Activated CD4-positive, alpha-beta T cell treated with anti-CD3 and anti-CD28 coated beads, Interleukin-2, Interleukin-4, amounts not matched to agents 100 ng/mL and 50 ng/mL, durations not matched to agents 16 hours and 8 hours (primary cell): ENCODE data around the gene CREBRF.
"Not testable (repeated sequence)": the region's sequence is repeated elsewhere in the genome, so short reads cannot be mapped to it uniquely, and the experiment has no call there.

Experiments used
- DNase-seq: peaks from one replicate; pipeline ENCODE4 v3.0.0-alpha.2; 2020; ENCODE audit warnings: low spot score

CREBRF gene

DNA sequence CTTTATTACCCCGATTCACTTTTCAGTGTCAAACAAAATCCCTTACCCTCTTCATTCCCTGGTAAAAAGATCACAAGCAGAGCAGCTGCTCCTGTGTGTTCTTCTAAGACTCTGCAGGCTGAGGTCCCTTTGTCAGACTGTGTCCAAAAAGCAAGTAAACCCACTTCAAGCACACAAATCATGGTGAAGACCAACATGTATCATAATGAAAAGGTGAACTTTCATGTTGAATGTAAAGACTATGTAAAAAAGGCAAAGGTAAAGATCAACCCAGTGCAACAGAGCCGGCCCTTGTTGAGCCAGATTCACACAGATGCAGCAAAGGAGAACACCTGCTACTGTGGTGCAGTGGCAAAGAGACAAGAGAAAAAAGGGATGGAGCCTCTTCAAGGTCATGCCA lies 34.5 kb downstream of the CREBRF start:
- DNase-seq, result no peak

DNA sequence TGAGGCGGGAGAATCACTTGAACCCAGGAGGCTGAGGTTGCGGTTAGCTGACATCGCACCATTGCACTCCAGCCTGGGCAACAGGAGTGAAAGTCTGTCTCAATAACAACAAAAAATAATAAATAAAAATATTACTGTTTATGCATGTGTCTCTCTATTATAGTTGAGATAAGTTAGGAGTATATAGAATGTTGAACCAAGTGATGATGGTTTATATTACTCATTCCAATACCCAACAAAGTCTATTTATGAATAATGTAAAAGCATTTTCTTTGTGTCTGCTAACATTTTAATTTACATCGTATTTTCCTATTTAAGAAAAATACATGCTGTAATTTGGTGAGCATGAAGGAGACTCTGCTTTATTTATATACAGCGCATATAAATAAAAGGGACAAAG lies 35.8 kb downstream of the CREBRF start:
- DNase-seq, result no peak

GRCh38 chr5:173093606-173094005 lies 37.5 kb downstream of the CREBRF start:
- DNase-seq, result no peak

- DNase-seq, result no peak
Measured at GRCh38 chr5:173094012-173094661, 38.0 kb downstream of the CREBRF start.

DNA sequence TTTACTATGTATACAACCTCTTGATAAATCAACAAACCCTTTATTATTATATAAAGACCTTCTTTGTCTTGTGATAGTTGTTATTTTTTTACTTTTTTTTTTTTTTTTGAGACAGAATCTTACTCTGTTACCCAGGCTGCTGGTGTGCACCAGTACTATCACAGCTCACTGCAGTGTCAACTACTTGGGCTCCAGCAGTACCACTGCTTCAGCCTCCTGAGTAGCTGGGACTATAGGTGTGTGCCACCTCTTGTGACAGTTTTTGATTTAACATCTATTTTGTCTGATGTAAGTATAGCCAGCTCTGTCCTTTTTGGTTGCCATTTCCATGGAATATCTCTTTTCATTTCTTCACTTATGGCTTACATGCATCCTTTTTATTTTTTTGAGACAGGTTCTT lies 42.6 kb downstream of the CREBRF start:
- DNase-seq, result no peak

- DNase-seq, result no peak
Measured at GRCh38 chr5:173099461-173099860, 43.3 kb downstream of the CREBRF start.

- DNase-seq, result no peak
Measured at GRCh38 chr5:173101245-173101644, 45.1 kb downstream of the CREBRF start.

- no peak for DNase-seq
Measured at GRCh38 chr5:173103411-173103810, 47.3 kb downstream of the CREBRF start.

- no peak for DNase-seq
Measured at GRCh38 chr5:173108914-173109313, 52.8 kb downstream of the CREBRF start.

DNA sequence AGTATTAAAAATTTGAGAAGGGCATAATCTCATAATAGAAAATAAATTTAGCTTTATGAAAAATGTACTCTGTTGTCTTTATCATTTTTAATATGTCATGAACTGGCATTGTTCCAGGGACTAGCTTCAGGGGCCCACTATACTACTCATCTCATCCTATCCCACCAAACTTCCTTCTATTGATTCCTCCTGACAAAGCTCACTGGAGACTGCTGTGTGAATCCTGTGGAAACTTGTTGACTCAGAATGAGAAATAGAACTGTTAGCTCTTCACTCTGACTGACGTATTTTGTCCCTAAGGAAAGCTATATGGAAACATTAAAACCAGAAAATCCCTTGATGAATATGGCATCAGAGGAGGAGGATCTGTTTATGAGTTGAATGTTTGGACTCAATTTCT lies 58.4 kb downstream of the CREBRF start:
- DNase-seq, result no peak

DNA sequence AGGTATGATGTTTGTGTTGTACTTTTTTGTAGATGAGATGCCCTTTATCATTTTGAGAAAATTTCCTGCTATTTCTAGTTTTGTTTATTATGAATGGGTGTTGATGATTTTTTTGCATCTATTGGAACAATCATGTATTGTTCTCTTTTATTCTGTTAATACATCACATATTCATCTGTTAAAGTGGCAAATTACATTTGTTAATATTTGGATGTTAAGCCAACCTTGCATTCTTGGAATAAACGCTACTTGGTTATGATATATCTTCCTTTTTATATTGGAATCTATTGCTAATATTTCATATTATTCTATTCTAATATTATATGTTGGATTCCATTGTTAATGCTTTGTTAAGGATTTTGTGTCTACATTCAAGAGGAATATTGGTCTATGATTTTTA lies 63.6 kb downstream of the CREBRF start:
- DNase-seq, result no peak

- no peak for DNase-seq
Measured at GRCh38 chr5:173123416-173123815, 67.3 kb downstream of the CREBRF start.

GRCh38 chr5:173132166-173132565 lies 76.0 kb downstream of the CREBRF start:
- DNase-seq, result not testable (repeated sequence)

- no peak for DNase-seq
Measured at GRCh38 chr5:173138707-173139106, 82.6 kb downstream of the CREBRF start.

GRCh38 chr5:173139631-173140030 lies 83.5 kb downstream of the CREBRF start:
- no peak for DNase-seq

GRCh38 chr5:173140769-173141168 lies 84.6 kb downstream of the CREBRF start:
- no peak for DNase-seq

DNA sequence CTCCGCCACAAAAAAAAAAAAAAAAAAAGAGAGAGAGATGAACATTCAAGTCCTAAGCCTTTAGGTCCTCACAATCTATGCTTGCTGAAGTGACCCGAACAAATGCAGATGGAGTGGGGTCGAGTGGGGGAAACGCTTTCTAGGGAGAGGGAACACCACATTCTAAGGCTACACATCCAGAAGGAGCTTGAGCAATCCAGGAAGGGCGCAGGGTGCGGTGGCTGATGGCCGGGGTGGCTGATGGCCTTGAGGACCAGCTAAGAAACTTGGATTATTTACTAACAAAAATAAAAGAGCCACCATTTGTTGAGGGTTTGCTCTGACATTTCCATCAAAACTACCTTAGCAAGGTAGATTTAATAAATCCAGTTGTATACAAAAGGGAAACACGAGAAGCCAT lies 87.4 kb downstream of the CREBRF start:
- DNase-seq, result no peak

DNA sequence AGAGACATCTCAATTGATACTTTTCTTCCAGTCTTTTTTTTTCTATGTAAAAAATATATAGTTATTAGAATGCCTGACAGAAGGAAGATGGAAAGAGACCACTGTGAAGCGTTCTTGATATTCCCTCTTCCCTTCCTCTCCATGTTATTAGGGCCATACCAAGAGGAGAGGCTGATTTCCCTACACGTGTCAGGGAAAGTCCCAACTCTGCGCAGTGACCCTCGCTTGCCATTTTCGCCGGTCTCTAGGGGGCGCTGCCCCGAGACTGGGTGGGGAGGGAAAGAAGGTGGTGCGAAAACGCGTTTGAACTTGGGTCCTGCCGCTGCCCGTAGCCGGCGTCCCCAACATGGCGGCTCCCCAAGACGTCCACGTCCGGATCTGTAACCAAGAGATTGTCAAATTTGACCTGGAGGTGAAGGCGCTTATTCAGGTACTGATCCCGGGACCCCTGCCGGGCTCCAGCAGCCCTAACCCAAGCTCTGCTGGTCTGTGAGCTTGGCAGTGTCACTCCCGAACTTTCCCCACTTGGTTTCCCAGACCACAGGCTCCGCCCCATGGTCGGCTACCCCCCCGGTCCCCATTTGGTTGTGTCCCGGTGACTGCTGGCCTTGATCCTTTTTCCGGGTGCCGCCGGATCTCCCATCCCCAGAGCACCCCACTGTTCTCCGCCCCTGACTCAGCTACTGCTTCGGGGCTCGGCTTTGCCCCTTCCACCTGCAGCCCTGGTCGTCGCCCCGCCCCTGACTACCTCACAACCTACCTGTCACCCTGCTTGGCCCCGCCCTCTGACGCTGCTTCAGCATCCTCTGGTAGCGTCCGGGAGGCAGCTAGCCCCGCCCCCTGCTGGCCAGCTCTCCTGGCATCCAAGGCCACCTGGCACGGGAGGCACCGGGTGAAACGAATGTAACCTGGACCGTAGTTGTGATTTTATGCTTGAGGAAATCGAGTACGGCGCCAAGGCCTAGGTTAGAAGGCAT lies 88.3 kb downstream of the CREBRF start, which contains the start of gene BNIP1:
Gene BNIP1 (plus strand): TSS at position 332 of the 977 bp plus-strand sequence. CDS start 15 bp downstream, at position 347.
- DNase-seq, result peak; percentile 96

DNA sequence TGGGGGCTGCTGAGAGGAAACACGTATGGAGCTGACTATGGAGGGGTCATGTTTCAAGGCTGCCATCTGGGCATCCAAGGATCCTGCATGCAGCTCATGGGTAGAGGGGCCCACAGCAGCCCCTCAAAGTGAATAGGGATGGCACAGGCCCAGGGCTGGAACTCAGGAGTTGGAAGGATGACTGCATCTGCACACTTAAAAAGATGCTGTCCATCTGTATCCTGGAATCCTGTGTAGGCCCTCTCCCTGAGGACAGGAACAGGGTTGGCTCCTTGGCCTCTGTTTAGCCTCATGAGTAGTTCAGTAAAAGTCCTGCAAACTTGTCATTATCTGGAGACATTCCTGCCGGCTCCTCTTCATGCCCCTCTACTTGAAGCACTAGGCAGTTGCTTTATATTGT lies 92.2 kb downstream of the CREBRF start:
- no peak for DNase-seq

GRCh38 chr5:173152547-173152946 lies 96.4 kb downstream of the CREBRF start:
- no peak for DNase-seq

DNA sequence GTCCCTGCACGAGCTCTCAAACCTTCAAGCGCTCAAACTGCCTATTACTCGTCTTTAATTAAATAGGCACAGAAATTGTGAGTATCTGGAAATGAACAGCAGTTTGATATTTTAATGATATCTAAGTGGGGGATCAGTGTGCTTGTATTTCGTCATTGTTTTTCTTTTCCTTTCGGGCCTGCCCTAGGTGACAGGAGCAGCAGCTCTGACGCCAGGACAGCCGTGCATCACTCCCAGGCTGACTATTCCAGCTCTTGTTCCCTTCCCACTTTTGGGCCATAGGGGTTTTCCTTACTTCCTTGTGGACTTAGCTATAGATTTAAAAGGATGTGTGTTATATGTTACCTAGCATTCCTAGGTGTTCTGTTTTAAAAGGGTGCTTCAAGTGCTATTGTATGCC lies 97.7 kb downstream of the CREBRF start:
- DNase-seq, result no peak

- not testable (repeated sequence) for DNase-seq
Measured at GRCh38 chr5:173154619-173155018, 98.5 kb downstream of the CREBRF start.

DNA sequence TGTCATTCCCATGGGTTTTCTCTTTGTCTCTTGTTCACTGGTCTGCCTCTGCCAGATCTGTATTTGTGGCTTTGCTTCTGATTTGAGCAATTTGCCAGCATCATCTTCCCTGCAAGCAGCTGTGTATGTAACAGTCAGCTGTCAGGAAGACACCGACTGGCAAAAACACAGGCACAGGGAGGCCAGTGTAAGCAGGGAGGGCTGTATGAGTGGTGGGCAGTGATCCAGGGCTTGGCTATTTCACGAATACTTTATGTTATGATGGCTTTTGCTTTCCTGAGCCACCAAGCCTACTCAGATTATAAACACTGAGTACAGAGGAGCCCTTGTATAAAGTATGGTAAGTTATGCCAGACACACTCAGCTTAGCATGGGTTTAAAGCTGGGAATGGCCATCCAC lies 99.8 kb downstream of the CREBRF start:
- DNase-seq, result no peak
